Lower lobe of right lung (tissue), 2 donors: Measurements from ENCODE around the gene DEFB125. TPM values are rescaled to one million over a fixed set of nuclear protein-coding genes. Genes with fewer than 3 reads are reported as not detected.
A peak's percentile ranks its signal among the peaks of the same experiment; 100 is the strongest.
"Not testable (repeated sequence)": the region's sequence is repeated elsewhere in the genome, so short reads cannot be mapped to it uniquely, and the experiment has no call there.

Experiments
- ATAC-seq, 2 donors: fragments of 200-7000 bp; cut with Tn5 transposase; one replicate each; pipeline ENCODE4 v1.9.1; 2020 to 2022; ENCODE audit warnings: mild to moderate bottlenecking in 2 of 2, moderate library complexity in 2 of 2
- DNase-seq: peaks from one replicate; pipeline ENCODE4 v3.0.0-alpha.2; 2020
- H3K27ac ChIP-seq: fragments of 200-600 bp; one replicate; pipeline ENCODE4 v1.8.0; 2022
- H3K27me3 ChIP-seq: fragments of 200-600 bp; one replicate; pipeline ENCODE4 v1.8.0; 2022; ENCODE audit warnings: low read depth
- H3K36me3 ChIP-seq: fragments of 200-600 bp; one replicate; pipeline ENCODE4 v1.8.0; 2022; ENCODE audit warnings: mild to moderate bottlenecking
- H3K4me1 ChIP-seq: fragments of 200-600 bp; one replicate; pipeline ENCODE4 v1.8.0; 2022
- H3K4me3 ChIP-seq: fragments of 200-600 bp; one replicate; pipeline ENCODE4 v1.8.0; 2022; ENCODE audit warnings: mild to moderate bottlenecking
- H3K9me3 ChIP-seq: fragments of 200-600 bp; one replicate; pipeline ENCODE4 v1.8.0; 2022
- CTCF ChIP-seq: fragments of 200-600 bp; IDR thresholded peaks from one replicate; pipeline ENCODE4 v1.8.0; 2022; ENCODE audit warnings: antibody characterized with exemption, mild to moderate bottlenecking
- intact Hi-C: fragments of 100-400 bp; cut with DNase I; formaldehyde crosslinking; loops from one replicate; pipeline ENCODE4 v1.11.0; 2022
- total RNA-seq: library from RNA; stranded (reverse); fragmentation: NEBNext Ultra II Directional; extraction: Animal tissue kit (Norgen Biotek cat#: 25700); gene quantifications from one replicate; pipeline ENCODE4 v1.2.1, GENCODE V29; 2021
- donor health status: DM: no; HTN: yes; CAD: no; lungs with severe emphysema.

Gene DEFB125
- total RNA-seq, 1 donor from 2014 or later, result not detected

DNA sequence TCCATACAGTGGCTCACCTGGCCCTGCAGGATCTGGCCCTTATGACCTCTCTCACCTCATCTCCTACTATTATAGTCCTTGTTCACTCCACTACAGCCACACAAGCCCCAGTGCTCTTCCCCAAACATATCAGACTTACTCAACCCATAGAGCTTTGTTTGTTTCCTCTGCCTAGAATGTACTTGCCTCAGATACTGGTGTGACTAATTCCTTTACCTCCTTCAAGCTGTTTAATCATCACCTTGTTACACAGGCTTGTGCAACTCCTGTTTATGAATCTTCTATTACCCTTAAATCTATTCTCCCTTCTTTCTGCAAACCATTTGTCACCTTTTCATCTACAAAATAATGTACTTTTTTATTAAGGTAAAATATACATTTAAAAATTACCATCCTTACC, 3.2 kb downstream of the DEFB125 start:
- intact Hi-C loops, result no loop called here
- Histone ChIP-seq H3K27me3 (no peaks in the 10 kb centered on the region), H3K4me1 (no peaks in the 10 kb centered on the region), H3K4me3 (no peak overlapping the region), H3K36me3 (no peaks in the 10 kb centered on the region), H3K9me3 (peaks cover 13% of the 10 kb centered on the region), H3K27ac (no peak overlapping the region)
- ATAC-seq, result peak; percentile 57 to 90
- TF ChIP-seq CTCF, result no peak
- no peak for DNase-seq

DNA sequence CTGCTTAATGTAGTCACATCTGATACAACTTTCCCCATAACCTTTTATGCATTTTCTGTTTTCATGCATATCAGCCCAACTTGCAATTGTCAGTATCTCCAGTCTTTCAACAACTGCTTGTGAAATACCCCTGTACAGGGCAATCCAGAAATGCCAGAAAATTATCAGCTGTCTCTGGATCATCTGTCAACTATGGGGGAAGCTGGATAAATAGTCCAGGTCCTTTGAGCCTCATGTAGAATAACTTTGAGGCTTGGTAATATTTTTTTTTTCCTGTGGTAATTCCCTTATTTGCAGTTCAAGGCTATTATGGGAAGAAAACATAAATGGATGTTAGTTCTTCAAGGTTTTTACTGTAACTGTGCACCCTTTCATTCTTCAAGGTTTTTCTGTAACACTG, 6.2 kb downstream of the DEFB125 start:
- H3K36me3 ChIP-seq, result no peaks in the 10 kb centered on the region
- ATAC-seq (no peak), DNase-seq (no peak)
- H3K9me3 ChIP-seq, result peaks cover 13% of the 10 kb centered on the region
- no peak overlapping the region for H3K4me3 ChIP-seq
- no peak for TF ChIP-seq CTCF
- H3K27ac ChIP-seq, result no peak overlapping the region
- no peaks in the 10 kb centered on the region for H3K4me1 ChIP-seq
- intact Hi-C loops, result no loop called here
- no peaks in the 10 kb centered on the region for H3K27me3 ChIP-seq

GRCh38 chr20:95215-95614, 7.7 kb downstream of the DEFB125 start:
- Histone ChIP-seq H3K36me3 (no peaks in the 10 kb centered on the region), H3K27ac (no peak overlapping the region), H3K4me3 (no peak overlapping the region), H3K4me1 (no peaks in the 10 kb centered on the region), H3K9me3 (peaks cover 13% of the 10 kb centered on the region), H3K27me3 (no peaks in the 10 kb centered on the region)
- ATAC-seq (no peak), DNase-seq (no peak)
- no peak for TF ChIP-seq CTCF
- intact Hi-C loops, result no loop called here

- H3K4me3 ChIP-seq, DNase-seq, H3K27me3 ChIP-seq, ATAC-seq, intact Hi-C loops, H3K36me3 ChIP-seq, H3K4me1 ChIP-seq, H3K27ac ChIP-seq: not testable (repeated sequence)
- peaks cover 13% of the 10 kb centered on the region for H3K9me3 ChIP-seq
These were observed 10.2 kb downstream of the DEFB125 start for GRCh38 chr20:97691-98090.

- Histone ChIP-seq H3K9me3 (no peaks in the 10 kb centered on the region), H3K27me3 (peaks cover 23% of the 10 kb centered on the region), H3K36me3 (no peaks in the 10 kb centered on the region), H3K4me3 (no peak overlapping the region), H3K4me1 (no peaks in the 10 kb centered on the region), H3K27ac (no peak overlapping the region)
- intact Hi-C loops, result no loop called here
- ATAC-seq (peak; percentile 42 to 87), DNase-seq (no peak)
- TF ChIP-seq CTCF, result no peak
These were observed 14.5 kb downstream of the DEFB125 start for GRCh38 chr20:101975-102374.

DNA sequence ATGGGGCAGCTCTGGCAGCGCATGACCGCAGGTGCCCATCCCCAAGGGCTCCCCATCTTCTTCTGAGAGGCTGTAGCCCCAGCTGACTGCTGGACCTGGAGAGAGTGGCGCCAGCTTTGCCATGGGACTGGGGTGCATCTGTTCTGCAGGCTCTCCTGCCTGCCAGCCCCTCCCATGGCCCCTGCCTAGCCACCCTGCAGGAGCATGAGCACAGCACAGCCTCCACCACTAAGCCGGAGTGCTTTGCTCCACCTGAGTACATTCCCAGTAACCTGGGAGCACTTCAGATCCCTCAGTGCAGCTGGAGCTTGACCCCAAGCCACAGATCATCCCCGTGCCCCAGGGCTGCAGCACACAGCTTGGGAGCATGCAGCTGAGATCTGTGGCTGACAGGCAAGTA, 16.0 kb downstream of the DEFB125 start:
- no peak for DNase-seq
- TF ChIP-seq CTCF, result no peak
- intact Hi-C loops, result no loop called here

More for the DNA sequence above, 16.0 kb downstream of the DEFB125 start:
- H3K4me1 ChIP-seq, result no peaks in the 10 kb centered on the region
- H3K4me3 ChIP-seq, result no peak overlapping the region
- H3K9me3 ChIP-seq, result no peaks in the 10 kb centered on the region
- peak; percentile 19 to 35 for ATAC-seq
- peaks cover 23% of the 10 kb centered on the region for H3K27me3 ChIP-seq
- H3K36me3 ChIP-seq, result no peaks in the 10 kb centered on the region
- no peak overlapping the region for H3K27ac ChIP-seq
